Colonic mucosa (tissue), 4 donors: ENCODE measurements around the gene KDM4D. TPM values are rescaled to one million over a fixed set of nuclear protein-coding genes. Genes with fewer than 3 reads are reported as not detected.

ENCODE experiments used
- DNase-seq: peaks from one replicate; pipeline ENCODE4 v3.0.0-alpha.2; 2020
- H3K27ac ChIP-seq: fragments of 200-600 bp; one replicate; pipeline ENCODE4 v1.8.0; 2021
- H3K27me3 ChIP-seq: fragments of 200-600 bp; one replicate; pipeline ENCODE4 v1.8.0; 2021
- H3K36me3 ChIP-seq: fragments of 200-600 bp; one replicate; pipeline ENCODE4 v1.8.0; 2021
- H3K4me1 ChIP-seq: fragments of 200-600 bp; one replicate; pipeline ENCODE4 v1.8.0; 2021; ENCODE audit warnings: mild to moderate bottlenecking
- H3K4me3 ChIP-seq: fragments of 200-600 bp; one replicate; pipeline ENCODE4 v1.8.0; 2021
- H3K9ac ChIP-seq, 2 donors: one replicate each; pipeline ENCODE4 v1.7.0; 2013; ENCODE audit warnings: control low read depth in 2 of 2, low read depth in 2 of 2, low read length in 2 of 2
- H3K9me3 ChIP-seq: fragments of 200-600 bp; one replicate; pipeline ENCODE4 v1.8.0; 2021
- intact Hi-C: fragments of 100-400 bp; cut with DNase I; formaldehyde crosslinking; loops from one replicate; pipeline ENCODE4 v1.14.1; 2022
- total RNA-seq, 2 donors: library from RNA; stranded (reverse); fragmentation: NEBNext Ultra II Directional in 1 of 2; extraction: Animal tissue kit (Norgen Biotek cat#: 25700) in 1 of 2; gene quantifications; one replicate each; pipeline ENCODE4 v1.2.1, GENCODE V29; 2021
- TF ChIP-seq, protein P1 (sequence below): fragments of 200-600 bp; IDR thresholded peaks from one replicate; pipeline ENCODE4 v1.8.0; 2022; ENCODE audit warnings: antibody characterized with exemption, mild to moderate bottlenecking
- donor health status: healthy.
- donor health status: DM: no; HTN: no; CAD: no.
- donor health status: DM: no; HTN: no; CAD: no.

Gene KDM4D
- total RNA-seq, 2 donors from 2014 or later: 0.20 TPM; not detected in 1

- H3K4me3 ChIP-seq: no peak overlapping the region
- no peaks in the 10 kb centered on the region for H3K27me3 ChIP-seq
- H3K4me1 ChIP-seq: no peaks in the 10 kb centered on the region
- no peak for DNase-seq
- H3K9me3 ChIP-seq: no peaks in the 10 kb centered on the region
- H3K27ac ChIP-seq: no peak overlapping the region
- TF ChIP-seq, protein P1, sequence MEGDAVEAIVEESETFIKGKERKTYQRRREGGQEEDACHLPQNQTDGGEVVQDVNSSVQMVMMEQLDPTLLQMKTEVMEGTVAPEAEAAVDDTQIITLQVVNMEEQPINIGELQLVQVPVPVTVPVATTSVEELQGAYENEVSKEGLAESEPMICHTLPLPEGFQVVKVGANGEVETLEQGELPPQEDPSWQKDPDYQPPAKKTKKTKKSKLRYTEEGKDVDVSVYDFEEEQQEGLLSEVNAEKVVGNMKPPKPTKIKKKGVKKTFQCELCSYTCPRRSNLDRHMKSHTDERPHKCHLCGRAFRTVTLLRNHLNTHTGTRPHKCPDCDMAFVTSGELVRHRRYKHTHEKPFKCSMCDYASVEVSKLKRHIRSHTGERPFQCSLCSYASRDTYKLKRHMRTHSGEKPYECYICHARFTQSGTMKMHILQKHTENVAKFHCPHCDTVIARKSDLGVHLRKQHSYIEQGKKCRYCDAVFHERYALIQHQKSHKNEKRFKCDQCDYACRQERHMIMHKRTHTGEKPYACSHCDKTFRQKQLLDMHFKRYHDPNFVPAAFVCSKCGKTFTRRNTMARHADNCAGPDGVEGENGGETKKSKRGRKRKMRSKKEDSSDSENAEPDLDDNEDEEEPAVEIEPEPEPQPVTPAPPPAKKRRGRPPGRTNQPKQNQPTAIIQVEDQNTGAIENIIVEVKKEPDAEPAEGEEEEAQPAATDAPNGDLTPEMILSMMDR: no peak
- intact Hi-C loops: no loop called here
- H3K36me3 ChIP-seq: no peaks in the 10 kb centered on the region
- H3K9ac ChIP-seq: no peak overlapping the region
Observed at GRCh38 chr11:94946812-94947211, 26.7 kb upstream of the KDM4D start.

GRCh38 chr11:94948070-94948617, 25.4 kb upstream of the KDM4D start:
- H3K9ac ChIP-seq: no peak overlapping the region
- TF ChIP-seq, protein P1: no peak
- intact Hi-C loops: no loop called here
- H3K27ac ChIP-seq: no peak overlapping the region
- no peaks in the 10 kb centered on the region for H3K9me3 ChIP-seq
- no peaks in the 10 kb centered on the region for H3K36me3 ChIP-seq
- no peaks in the 10 kb centered on the region for H3K27me3 ChIP-seq
- H3K4me3 ChIP-seq: no peak overlapping the region
- no peak for DNase-seq
- H3K4me1 ChIP-seq: no peaks in the 10 kb centered on the region

DNA sequence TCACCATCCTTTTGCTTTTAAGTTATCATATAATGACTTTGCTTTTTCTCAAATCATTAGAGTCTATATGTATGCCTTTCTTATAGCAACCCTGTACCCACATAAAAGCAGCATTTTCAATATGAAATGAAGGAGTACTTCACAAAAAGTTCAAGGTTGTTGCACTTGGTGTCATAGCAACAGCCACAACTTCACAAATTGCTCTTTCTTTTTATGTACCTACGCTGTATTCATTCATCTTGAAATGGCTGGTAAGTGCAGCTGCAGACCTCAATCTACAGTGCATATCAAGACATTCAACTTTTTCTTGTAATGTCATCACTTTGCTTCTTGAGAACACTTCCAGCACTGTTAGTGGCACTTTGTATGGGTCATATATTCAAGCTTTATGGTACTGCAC, 18.8 kb upstream of the KDM4D start:
- no peak for DNase-seq
- H3K9me3 ChIP-seq: no peaks in the 10 kb centered on the region
- H3K4me3 ChIP-seq: no peak overlapping the region
- H3K27me3 ChIP-seq: no peaks in the 10 kb centered on the region
- no peaks in the 10 kb centered on the region for H3K36me3 ChIP-seq
- intact Hi-C loops: no loop called here
- TF ChIP-seq, protein P1: no peak
- no peak overlapping the region for H3K27ac ChIP-seq
- H3K4me1 ChIP-seq: no peaks in the 10 kb centered on the region
- no peak overlapping the region for H3K9ac ChIP-seq

DNA sequence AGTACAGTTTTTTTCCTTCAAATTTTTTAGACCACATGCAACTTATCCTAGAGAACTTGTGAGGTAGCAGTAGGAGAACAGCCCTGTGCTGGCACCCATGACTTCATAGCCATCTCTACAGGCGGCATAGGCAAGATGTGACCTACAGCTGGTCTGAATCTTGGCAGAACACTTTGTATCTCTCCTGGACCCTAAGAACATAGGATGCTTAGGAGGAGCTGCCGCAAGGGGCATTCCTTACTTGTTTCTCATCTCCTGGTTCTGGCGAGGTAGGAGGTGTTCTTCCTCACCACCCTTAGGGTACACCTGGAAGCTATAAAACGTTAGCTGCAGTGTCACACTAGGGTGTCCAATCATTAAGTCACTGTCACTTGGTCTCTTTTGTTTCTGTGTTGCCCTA, 16.5 kb upstream of the KDM4D start:
- Histone ChIP-seq H3K9me3 (no peaks in the 10 kb centered on the region), H3K9ac (no peak overlapping the region), H3K4me3 (no peak overlapping the region), H3K4me1 (no peaks in the 10 kb centered on the region), H3K27ac (no peak overlapping the region), H3K36me3 (no peaks in the 10 kb centered on the region), H3K27me3 (no peaks in the 10 kb centered on the region)
- TF ChIP-seq, protein P1: no peak
- no peak for DNase-seq
- intact Hi-C loops: no loop called here

- intact Hi-C loops: no loop called here
- Histone ChIP-seq H3K36me3 (peaks cover 3% of the 10 kb centered on the region), H3K4me3 (no peak overlapping the region), H3K27ac (no peak overlapping the region), H3K9ac (no peak overlapping the region), H3K9me3 (no peaks in the 10 kb centered on the region), H3K27me3 (no peaks in the 10 kb centered on the region), H3K4me1 (no peaks in the 10 kb centered on the region)
- DNase-seq: no peak
- TF ChIP-seq, protein P1: no peak
Observed at GRCh38 chr11:94958121-94958696, 15.3 kb upstream of the KDM4D start.
